Measurements from ENCODE around the gene NDUFS4. TPM values are rescaled to one million over a fixed set of nuclear protein-coding genes. Genes with fewer than 3 reads are reported as not detected.

The NDUFS4 gene
- total RNA-seq, 2 donors from 2014 or later, result 32.7 to 48.5 TPM

DNA sequence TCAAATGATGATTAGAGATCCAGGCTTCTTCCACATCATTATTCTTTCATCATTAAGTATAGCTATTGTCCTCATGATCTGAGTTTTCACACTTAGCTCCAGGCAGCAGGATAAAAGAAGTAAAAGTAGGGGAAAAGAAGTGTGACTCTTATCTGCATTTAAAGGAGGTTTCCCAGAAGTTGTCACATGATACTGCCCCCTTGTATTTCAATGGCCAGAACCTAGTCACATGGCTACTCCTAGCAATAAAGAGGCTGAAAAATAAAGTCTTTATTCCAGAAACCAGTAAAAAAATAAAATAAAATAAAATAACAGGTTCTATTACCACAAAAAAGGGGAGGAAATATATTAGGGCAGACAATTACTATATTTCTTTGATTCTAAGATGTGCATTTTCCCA lies 5.3 kb upstream of the NDUFS4 start:
- no peak overlapping the region for H3K27ac Mint-ChIP-seq
- H3K4me3 Mint-ChIP-seq, result no peak overlapping the region
- peaks cover 38 to 52% of the 10 kb centered on the region in 2 donors for H3K27me3 Mint-ChIP-seq
- H3K9me3 Mint-ChIP-seq, result peaks cover 3% of the 10 kb centered on the region
- DNase-seq (ENCODE audit: low spot score) (no peak), ATAC-seq (no peak)
- H3K36me3 Mint-ChIP-seq, result no peaks in the 10 kb centered on the region
- peaks cover 0 to under 1% of the 10 kb centered on the region in 2 donors for H3K4me1 Mint-ChIP-seq (ENCODE audit: low read depth in 2 of 2)

DNA sequence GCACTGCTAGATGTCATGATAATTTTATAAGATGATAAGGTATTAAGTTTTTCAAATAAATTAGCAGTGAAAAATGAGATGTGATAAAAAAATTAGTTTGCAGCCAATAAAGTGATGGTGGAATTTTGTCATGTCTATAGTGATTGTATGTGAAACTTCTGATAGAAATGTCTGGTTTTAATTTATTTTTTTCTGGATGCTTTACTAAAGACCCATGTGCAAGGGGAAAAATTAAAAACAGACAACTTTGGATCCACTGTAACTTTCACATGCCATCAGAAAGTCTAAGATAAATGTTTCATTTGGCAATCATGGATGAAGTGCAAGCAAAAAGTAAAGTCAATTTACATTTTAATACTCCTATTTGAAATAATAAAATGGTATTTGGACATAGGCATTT lies 4.4 kb upstream of the NDUFS4 start:
- Mint-ChIP-seq H3K36me3 (no peaks in the 10 kb centered on the region), H3K9me3 (peaks cover 3% of the 10 kb centered on the region), H3K4me1 (ENCODE audit: low read depth in 2 of 2) (peaks cover 8 to 9% of the 10 kb centered on the region in 2 donors), H3K27ac (no peak overlapping the region), H3K27me3 (peaks cover 36 to 52% of the 10 kb centered on the region in 2 donors), H3K4me3 (no peak overlapping the region)
- no peak for DNase-seq (ENCODE audit: low spot score)
- ATAC-seq, result no peak

DNA sequence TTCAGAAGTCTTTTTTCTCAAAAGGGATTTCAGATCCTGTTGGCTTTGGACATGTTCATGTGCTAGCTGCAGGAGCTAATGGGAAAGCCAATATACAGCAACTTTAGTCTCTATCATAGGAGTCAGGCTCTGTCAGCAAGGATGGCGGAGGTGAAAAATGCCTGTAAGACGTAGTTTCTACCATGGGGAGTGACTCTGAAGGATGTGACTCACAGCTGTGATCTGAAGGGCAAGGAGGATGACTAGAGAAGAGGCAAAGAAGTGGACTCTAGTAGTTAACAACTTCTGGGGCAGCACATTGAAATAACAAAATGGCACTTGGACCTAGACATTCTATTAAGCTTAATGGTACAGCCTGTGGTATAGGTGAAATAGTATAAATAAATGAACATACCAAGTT lies 3.1 kb upstream of the NDUFS4 start:
- no peak for ATAC-seq
- no peaks in the 10 kb centered on the region for H3K36me3 Mint-ChIP-seq

DNA sequence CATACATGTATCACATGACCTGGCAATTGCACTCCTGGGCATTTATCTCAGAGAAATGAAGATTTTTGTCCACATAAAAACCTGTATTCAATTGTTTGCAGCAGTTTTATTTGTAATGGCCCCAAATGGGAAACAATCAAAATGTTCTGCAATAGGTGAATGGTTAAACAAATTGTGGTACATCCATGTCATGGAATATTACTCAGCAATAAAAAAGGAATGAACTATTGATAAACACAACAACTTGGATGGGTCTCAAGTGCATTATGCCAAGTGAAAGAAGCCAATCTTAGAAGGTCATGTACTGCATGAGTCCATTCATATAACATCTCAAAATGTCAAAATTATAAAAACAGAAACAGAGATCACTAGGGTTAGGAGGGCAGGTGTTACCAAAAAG lies 1.5 kb upstream of the NDUFS4 start:
- ATAC-seq (no peak), DNase-seq (ENCODE audit: low spot score) (no peak)
- H3K4me1 Mint-ChIP-seq (ENCODE audit: low read depth in 2 of 2), result peaks cover 17 to 25% of the 10 kb centered on the region in 2 donors
- peaks cover 3% of the 10 kb centered on the region for H3K9me3 Mint-ChIP-seq
- H3K36me3 Mint-ChIP-seq, result no peaks in the 10 kb centered on the region
- no peak overlapping the region for H3K27ac Mint-ChIP-seq
- peaks cover 23 to 37% of the 10 kb centered on the region in 2 donors for H3K27me3 Mint-ChIP-seq
- no peak overlapping the region for H3K4me3 Mint-ChIP-seq

More for the DNA sequence above, 3.1 kb upstream of the NDUFS4 start:
- Mint-ChIP-seq H3K27me3 (peaks cover 31 to 49% of the 10 kb centered on the region in 2 donors), H3K4me3 (no peak overlapping the region), H3K4me1 (ENCODE audit: low read depth in 2 of 2) (peaks cover 16 to 20% of the 10 kb centered on the region in 2 donors), H3K9me3 (peaks cover 3% of the 10 kb centered on the region), H3K27ac (no peak overlapping the region)
- no peak for DNase-seq (ENCODE audit: low spot score)

DNA sequence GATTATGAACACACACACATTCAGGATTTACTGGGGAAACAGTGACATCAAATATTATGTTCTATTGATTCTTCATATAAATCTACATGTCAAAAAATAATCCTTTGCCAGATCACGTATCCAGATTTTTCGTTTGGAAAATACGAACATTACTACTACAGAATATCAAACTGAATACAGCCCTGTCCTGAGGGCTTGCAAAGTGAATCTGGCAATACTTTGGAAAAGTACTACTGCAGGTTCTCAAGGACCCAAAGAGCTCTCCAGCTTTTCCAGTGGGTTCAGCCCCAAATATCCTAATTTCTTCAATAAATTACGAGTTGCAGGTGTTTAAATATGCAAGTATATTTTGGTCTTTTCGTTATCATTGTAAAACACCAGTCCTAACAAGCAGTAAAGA lies 411 bp upstream of the NDUFS4 start:
- Mint-ChIP-seq H3K27ac (peak overlapping the region; percentile 85 to 98), H3K4me3 (peak overlapping the region; percentile 99), H3K9me3 (peaks cover 3% of the 10 kb centered on the region), H3K4me1 (ENCODE audit: low read depth in 2 of 2) (peaks cover 20 to 25% of the 10 kb centered on the region in 2 donors), H3K36me3 (no peaks in the 10 kb centered on the region), H3K27me3 (peaks cover 15 to 27% of the 10 kb centered on the region in 2 donors)
- ATAC-seq, result no peak
- DNase-seq (ENCODE audit: low spot score), result no peak

DNA sequence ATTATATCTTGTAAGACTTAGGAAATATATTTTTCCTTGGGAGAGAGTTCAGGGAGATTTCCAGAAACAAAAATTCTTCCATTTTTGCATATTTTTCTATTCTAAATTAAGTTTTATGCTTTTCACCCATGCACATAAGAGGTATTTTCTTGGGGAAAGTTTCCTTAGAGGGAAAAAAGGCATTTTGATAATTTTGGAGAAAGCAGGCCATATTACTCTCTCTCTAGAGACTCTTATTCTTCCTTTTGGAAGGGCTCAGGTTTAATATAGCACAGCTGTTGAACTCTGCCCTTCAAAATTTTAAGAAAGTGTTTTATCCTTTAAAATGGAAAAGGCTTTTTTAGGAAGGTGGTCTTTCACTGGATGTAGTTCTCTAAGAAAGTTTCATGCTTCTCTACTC lies 8.0 kb downstream of the NDUFS4 start:
- H3K4me1 Mint-ChIP-seq (ENCODE audit: low read depth in 2 of 2), result peaks cover 10 to 13% of the 10 kb centered on the region in 2 donors
- no peaks in the 10 kb centered on the region for H3K9me3 Mint-ChIP-seq
- no peak for ATAC-seq
- DNase-seq (ENCODE audit: low spot score), result no peak
- H3K27ac Mint-ChIP-seq, result no peak overlapping the region
- no peaks in the 10 kb centered on the region for H3K27me3 Mint-ChIP-seq
- H3K36me3 Mint-ChIP-seq, result no peaks in the 10 kb centered on the region
- no peak overlapping the region for H3K4me3 Mint-ChIP-seq

DNA sequence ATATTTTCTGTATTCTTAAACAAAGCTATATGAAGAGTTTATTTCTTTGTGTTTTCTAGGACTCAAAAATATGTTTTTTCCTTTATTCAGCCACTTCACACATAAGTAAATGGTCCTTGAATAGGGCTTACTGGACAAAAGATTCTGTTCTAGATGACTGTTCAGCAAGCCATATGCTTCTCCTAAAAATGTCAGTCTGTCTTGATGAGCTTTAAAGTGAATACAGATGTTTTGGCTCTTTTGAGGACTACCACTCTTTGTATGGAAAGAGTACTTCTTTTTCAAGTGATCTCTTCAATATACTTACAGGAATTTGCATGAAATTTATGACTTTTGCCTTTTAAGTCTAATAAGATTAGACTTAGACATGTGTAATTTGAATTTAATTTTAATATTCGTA lies 8.4 kb downstream of the NDUFS4 start:
- Mint-ChIP-seq H3K27ac (no peak overlapping the region), H3K36me3 (no peaks in the 10 kb centered on the region), H3K9me3 (no peaks in the 10 kb centered on the region), H3K27me3 (no peaks in the 10 kb centered on the region), H3K4me1 (ENCODE audit: low read depth in 2 of 2) (peaks cover 10 to 13% of the 10 kb centered on the region in 2 donors), H3K4me3 (no peak overlapping the region)
- DNase-seq (ENCODE audit: low spot score) (no peak), ATAC-seq (no peak)

DNA sequence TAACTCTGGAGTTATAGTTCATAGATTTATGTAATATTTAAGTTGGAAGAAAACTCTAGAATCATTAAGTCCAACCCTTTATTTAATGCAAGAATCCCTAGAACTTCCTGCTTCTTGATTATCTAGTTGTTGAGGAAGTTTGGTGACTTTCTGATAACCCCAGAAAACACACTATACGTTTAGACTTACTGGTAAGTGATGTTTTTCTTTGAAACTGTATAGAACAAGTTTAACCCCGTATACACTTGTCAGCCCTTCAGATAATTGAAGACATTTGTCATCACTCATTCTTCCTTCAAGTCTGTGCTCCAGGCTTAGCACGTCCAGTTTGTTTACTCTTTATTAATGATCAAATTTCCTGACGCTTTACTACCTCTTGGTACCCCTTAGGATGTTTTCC lies 9.0 kb downstream of the NDUFS4 start:
- Mint-ChIP-seq H3K4me3 (no peak overlapping the region), H3K4me1 (ENCODE audit: low read depth in 2 of 2) (peaks cover 10 to 14% of the 10 kb centered on the region in 2 donors)

DNA sequence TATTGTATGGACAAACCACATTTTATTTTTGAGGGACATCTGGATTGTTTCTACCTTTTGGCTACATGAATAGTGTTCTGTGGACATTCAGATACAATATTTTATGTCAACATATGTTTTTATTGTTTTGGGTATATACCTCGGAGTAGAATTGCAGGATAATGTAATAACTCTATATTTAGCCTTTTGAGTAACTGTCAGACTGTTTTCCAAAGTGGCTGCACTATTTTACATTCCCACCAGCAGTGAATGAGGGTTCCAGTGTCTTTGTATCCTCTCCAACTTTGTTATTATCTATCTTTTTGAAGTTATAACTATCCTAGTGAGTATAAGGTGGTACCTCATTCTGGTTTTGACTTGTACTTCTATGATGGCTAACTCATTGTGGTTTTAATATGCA lies 11.0 kb downstream of the NDUFS4 start:
- no peaks in the 10 kb centered on the region for H3K36me3 Mint-ChIP-seq
- no peaks in the 10 kb centered on the region for H3K27me3 Mint-ChIP-seq
- no peak for DNase-seq (ENCODE audit: low spot score)
- H3K4me1 Mint-ChIP-seq (ENCODE audit: low read depth in 2 of 2), result peaks cover 10 to 18% of the 10 kb centered on the region in 2 donors
- no peak overlapping the region for H3K4me3 Mint-ChIP-seq
- no peaks in the 10 kb centered on the region for H3K9me3 Mint-ChIP-seq
- no peak for ATAC-seq
- H3K27ac Mint-ChIP-seq, result no peak overlapping the region

More for the DNA sequence above, 9.0 kb downstream of the NDUFS4 start:
- ATAC-seq (no peak), DNase-seq (ENCODE audit: low spot score) (no peak)
- Mint-ChIP-seq H3K27me3 (no peaks in the 10 kb centered on the region), H3K9me3 (no peaks in the 10 kb centered on the region), H3K36me3 (no peaks in the 10 kb centered on the region), H3K27ac (no peak overlapping the region)

DNA sequence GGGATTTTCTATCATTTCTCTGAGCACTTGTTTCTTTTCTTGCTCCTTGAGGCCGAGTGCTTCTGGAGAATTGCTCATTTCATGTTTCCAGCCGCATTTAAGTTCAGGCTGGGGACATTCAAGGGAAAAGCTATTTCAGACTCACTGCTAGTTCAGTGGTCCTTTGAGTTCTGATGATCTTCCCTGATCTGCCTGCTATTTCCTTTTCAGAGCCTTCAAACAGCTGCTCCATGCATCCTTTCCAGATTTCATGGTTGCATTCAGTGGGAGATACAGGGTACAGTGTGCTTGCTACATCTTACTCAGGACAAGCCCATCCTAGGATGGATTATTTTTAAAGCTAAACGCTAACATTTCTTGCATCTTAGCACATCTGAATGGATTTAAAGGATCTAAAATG lies 14.7 kb downstream of the NDUFS4 start:
- Mint-ChIP-seq H3K4me3 (no peak overlapping the region), H3K36me3 (no peaks in the 10 kb centered on the region), H3K9me3 (no peaks in the 10 kb centered on the region), H3K27me3 (no peaks in the 10 kb centered on the region), H3K4me1 (ENCODE audit: low read depth in 2 of 2) (peaks cover 16 to 24% of the 10 kb centered on the region in 2 donors), H3K27ac (no peak overlapping the region)
- ATAC-seq, result no peak
- DNase-seq (ENCODE audit: low spot score), result no peak

DNA sequence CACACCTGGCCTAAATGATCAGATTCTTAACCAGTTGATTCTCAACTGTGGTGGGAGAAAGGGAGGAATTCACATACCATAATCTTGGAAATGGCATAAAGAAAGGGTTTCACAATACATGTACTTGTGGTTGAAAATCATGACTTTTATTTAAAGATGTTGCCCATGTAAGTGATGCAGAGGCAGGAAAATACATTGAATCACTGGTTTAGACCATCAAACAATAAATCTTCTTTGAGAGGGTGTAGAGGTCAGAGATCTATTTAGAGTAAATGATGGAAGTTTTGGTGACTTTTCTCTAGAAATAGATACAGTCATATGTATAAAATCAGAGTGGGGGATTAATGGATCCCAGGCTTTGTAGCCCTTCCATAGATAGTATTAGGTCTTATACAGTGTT lies 15.4 kb downstream of the NDUFS4 start:
- no peaks in the 10 kb centered on the region for H3K36me3 Mint-ChIP-seq
- no peak overlapping the region for H3K4me3 Mint-ChIP-seq
- H3K9me3 Mint-ChIP-seq, result no peaks in the 10 kb centered on the region
- no peak for ATAC-seq
- H3K4me1 Mint-ChIP-seq (ENCODE audit: low read depth in 2 of 2), result peaks cover 23 to 28% of the 10 kb centered on the region in 2 donors
- no peak overlapping the region for H3K27ac Mint-ChIP-seq
- no peak for DNase-seq (ENCODE audit: low spot score)
- H3K27me3 Mint-ChIP-seq, result no peaks in the 10 kb centered on the region

DNA sequence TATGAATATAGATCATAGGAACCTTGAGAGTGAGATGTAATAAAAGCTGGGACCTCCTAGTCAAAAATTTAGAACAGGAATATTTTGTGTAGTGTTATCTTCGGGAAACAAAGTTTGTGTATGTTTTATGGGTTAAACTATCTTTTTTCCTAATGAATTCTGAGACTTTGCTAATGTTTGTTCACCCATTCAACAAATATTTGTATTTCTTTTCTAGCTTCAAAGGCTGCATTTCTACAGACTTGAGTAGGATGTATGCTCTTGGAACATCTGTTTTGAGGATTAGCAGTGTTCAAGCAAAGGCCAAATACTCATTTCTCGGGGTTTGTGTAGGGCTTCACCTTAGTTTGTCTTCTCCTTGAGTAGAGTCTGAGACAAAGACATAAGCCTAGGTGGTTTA lies 16.2 kb downstream of the NDUFS4 start:
- DNase-seq (ENCODE audit: low spot score) (no peak), ATAC-seq (no peak)
- Mint-ChIP-seq H3K9me3 (no peaks in the 10 kb centered on the region), H3K27me3 (no peaks in the 10 kb centered on the region), H3K4me1 (ENCODE audit: low read depth in 2 of 2) (peaks cover 29 to 32% of the 10 kb centered on the region in 2 donors), H3K4me3 (no peak overlapping the region), H3K27ac (no peak overlapping the region), H3K36me3 (no peaks in the 10 kb centered on the region)

DNA sequence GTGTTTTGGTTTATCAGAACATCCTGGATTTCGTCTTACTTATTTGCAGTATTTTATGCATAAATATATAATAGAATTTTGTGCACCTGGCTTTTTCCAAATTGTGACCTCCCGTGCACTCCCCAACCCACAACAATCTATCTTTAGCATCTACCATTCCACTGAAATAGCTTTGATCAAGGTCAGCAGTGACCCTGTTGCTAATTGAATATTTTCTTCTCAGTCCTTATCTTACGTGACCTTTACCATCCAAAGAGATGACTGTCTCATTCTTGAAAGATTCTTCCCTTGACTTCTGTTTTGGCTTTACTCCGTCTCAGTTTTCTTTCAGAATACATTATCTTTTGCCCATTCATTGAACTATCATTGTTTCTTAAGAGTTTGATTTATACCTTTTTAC lies 18.4 kb downstream of the NDUFS4 start:
- no peaks in the 10 kb centered on the region for H3K36me3 Mint-ChIP-seq
- peaks cover 21 to 29% of the 10 kb centered on the region in 2 donors for H3K4me1 Mint-ChIP-seq (ENCODE audit: low read depth in 2 of 2)
- no peak overlapping the region for H3K4me3 Mint-ChIP-seq
- no peaks in the 10 kb centered on the region for H3K27me3 Mint-ChIP-seq
- H3K9me3 Mint-ChIP-seq, result no peaks in the 10 kb centered on the region
- no peak for ATAC-seq
- H3K27ac Mint-ChIP-seq, result no peak overlapping the region
- no peak for DNase-seq (ENCODE audit: low spot score)

DNA sequence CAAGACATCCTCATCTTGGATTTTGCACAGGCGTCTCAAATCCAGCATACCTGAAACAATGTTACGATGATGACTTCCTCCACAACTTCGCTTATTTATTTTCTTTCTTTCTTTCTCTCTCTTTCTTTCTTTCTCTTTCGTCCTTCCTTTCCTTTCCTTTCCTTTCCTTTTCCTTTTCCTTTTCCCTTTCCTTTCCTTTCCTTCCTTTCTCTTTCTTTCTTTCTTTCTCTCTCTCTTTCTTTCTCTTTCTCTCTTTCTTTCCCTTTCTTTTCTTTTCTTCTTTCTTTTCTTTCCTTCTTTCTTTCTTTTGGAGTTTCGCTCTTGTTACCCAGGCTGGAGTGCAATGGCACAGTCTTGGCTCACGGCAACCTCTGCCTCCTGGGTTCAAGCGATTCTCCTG lies 20.1 kb downstream of the NDUFS4 start:
- H3K9me3 Mint-ChIP-seq, result no peaks in the 10 kb centered on the region
- H3K27ac Mint-ChIP-seq, result no peak overlapping the region
- H3K27me3 Mint-ChIP-seq, result no peaks in the 10 kb centered on the region
- H3K36me3 Mint-ChIP-seq, result no peaks in the 10 kb centered on the region
- ATAC-seq (no peak), DNase-seq (ENCODE audit: low spot score) (no peak)
- H3K4me3 Mint-ChIP-seq, result no peak overlapping the region
- peaks cover 21 to 24% of the 10 kb centered on the region in 2 donors for H3K4me1 Mint-ChIP-seq (ENCODE audit: low read depth in 2 of 2)

DNA sequence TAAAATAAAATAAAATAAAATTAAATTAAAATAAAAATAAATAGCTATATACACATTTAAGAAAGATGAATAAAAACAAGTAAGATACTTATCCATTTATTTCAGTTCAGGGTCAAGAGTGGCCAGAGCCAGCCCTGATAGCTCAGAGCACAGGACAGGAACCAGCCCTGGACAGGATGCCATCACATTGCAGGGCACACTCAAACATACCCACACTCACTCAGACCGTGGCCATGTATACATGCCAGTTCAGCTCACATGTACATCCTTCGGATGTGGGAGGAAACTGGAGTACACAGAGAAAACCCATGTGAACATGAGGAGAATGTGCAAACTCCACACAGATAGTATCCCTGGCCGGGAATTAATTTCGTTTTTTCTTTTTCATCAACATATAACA lies 21.8 kb downstream of the NDUFS4 start:
- Mint-ChIP-seq H3K4me1 (ENCODE audit: low read depth in 2 of 2) (peaks cover 20 to 27% of the 10 kb centered on the region in 2 donors), H3K27me3 (no peaks in the 10 kb centered on the region), H3K9me3 (no peaks in the 10 kb centered on the region), H3K4me3 (no peak overlapping the region), H3K27ac (no peak overlapping the region), H3K36me3 (no peaks in the 10 kb centered on the region)
- ATAC-seq (no peak), DNase-seq (ENCODE audit: low spot score) (no peak)
